ENCODE results near the gene ZDHHC21. TPM values are rescaled to one million over a fixed set of nuclear protein-coding genes. Genes with fewer than 3 reads are reported as not detected.

ZDHHC21 gene
- total RNA-seq, 1 experiment from 2014 or later: 6.8 TPM

DNA sequence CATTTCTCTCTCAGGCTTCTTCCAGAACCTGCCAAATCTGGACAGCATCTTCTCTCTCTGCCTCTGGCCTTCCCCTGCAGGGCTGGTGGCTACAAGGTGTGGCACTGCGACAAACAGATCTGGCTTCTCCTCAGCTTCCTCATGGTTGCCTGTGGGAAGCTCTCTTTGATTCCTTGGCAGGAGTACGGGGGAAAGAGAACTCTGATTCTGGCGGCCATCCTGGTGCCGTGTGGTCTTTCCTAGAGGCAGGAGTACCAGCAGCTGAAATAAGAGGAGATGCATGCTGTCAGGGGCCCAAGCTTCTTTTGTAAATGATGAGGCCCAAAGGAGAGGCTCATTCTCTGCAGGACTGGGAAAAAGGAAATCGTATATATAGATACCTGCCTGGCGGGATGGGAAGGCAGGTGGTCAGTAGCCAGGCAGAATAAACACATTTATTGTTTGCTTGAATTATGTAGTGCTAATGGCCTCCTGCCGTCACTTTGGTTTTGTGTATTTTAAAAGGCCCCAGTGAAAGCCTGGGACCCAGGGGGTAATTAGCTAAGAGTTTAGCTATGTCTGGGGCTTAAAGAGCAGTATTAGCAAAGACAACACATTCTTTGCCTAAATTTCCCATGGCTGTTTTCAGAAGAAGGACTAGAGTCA, 29.3 kb upstream of the ZDHHC21 start, which contains the start of gene CER1:
CER1 (minus strand) TSS at position 343 of the 645 bp plus-strand sequence; CDS start at position 282, 61 bp downstream.
- TF ChIP-seq, protein P1, sequence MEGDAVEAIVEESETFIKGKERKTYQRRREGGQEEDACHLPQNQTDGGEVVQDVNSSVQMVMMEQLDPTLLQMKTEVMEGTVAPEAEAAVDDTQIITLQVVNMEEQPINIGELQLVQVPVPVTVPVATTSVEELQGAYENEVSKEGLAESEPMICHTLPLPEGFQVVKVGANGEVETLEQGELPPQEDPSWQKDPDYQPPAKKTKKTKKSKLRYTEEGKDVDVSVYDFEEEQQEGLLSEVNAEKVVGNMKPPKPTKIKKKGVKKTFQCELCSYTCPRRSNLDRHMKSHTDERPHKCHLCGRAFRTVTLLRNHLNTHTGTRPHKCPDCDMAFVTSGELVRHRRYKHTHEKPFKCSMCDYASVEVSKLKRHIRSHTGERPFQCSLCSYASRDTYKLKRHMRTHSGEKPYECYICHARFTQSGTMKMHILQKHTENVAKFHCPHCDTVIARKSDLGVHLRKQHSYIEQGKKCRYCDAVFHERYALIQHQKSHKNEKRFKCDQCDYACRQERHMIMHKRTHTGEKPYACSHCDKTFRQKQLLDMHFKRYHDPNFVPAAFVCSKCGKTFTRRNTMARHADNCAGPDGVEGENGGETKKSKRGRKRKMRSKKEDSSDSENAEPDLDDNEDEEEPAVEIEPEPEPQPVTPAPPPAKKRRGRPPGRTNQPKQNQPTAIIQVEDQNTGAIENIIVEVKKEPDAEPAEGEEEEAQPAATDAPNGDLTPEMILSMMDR (IDR thresholded peaks at IDR 0.05; ENCODE audit: insufficient read depth in 1 of 2, low read depth in 1 of 2, low read length in 1 of 2, severe bottlenecking in 1 of 2, unreplicated experiment in 1 of 2): no peak
- intact Hi-C loops (cut with micrococcal nuclease; ENCODE audit: unreplicated experiment): no loop called here
- Mint-ChIP-seq H3K4me3 (ENCODE audit: unreplicated experiment) (no peak within 1 kb of the TSS), H3K36me3 (ENCODE audit: insufficient read depth, unreplicated experiment) (no peaks in the 10 kb centered on the region), H3K27ac (ENCODE audit: unreplicated experiment) (no peak within 1 kb of the TSS), H3K4me1 (ENCODE audit: low read depth, unreplicated experiment) (no peaks in the 10 kb centered on the region), H3K27me3 (ENCODE audit: insufficient read depth, unreplicated experiment) (no peaks in the 10 kb centered on the region), H3K9me3 (ENCODE audit: unreplicated experiment) (no peaks in the 10 kb centered on the region)
- BruUV-seq (replicated peaks): no TSS peak
- no peaks in the 10 kb centered on the region for H3K36me3 ChIP-seq (ENCODE audit: control insufficient read depth, insufficient read depth, low read length)
- no peaks in the 10 kb centered on the region for H3K4me1 ChIP-seq
- no peaks in the 10 kb centered on the region for H3K27me3 ChIP-seq (replicated peaks; ENCODE audit: control insufficient read depth, insufficient read depth, low read length)
- H3K9me3 ChIP-seq: no peaks in the 10 kb centered on the region
- CTCF ChIA-PET: no interaction called here
- POLR2A ChIA-PET: no interaction called here
- DNase-seq: no peak
- no peak within 1 kb of the TSS for H3K4me3 ChIP-seq (ENCODE audit: low read depth, low read length)

DNA sequence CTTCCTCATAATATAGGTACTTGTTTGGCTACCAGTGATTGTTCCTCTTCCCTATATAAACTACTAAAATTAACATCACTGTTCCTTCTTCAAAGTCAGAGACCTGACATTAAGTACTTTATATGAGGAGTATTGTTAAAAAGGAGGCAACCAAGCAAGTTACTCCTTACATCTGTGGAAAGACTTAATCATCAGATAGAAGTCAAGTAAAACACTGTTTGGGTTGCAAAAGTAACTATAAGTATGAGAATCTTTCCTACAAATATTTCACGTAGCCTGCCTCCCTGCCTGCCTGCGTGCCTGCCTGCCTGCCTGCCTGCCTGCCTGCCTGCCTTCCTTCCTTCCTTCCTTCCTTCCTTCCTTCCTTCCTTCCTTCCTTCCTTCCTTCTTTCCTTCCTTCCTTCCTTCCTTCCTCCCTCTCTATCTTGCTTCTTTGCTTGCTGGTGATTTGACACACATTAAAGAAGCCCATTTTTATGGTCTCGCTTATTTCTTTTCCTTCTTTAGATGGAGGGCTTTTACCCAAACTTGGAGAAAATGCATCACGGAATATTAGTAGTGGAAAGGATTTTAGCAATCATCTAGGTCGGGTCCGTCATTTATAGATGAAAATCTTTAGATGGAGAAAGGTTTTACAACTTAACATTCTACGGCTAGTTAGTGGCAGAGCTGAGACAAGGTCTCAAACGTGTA, 26.1 kb upstream of the ZDHHC21 start:
- Histone ChIP-seq H3K9me3 (no peaks in the 10 kb centered on the region), H3K4me3 (ENCODE audit: low read depth, low read length) (no peak overlapping the region), H3K36me3 (ENCODE audit: control insufficient read depth, insufficient read depth, low read length) (no peaks in the 10 kb centered on the region), H3K4me1 (no peaks in the 10 kb centered on the region), H3K27me3 (replicated peaks; ENCODE audit: control insufficient read depth, insufficient read depth, low read length) (no peaks in the 10 kb centered on the region)
- no peaks in the 10 kb centered on the region for H3K4me1 Mint-ChIP-seq (ENCODE audit: low read depth, unreplicated experiment)
- peaks cover 3% of the 10 kb centered on the region for H3K27me3 Mint-ChIP-seq (ENCODE audit: insufficient read depth, unreplicated experiment)
- H3K4me3 Mint-ChIP-seq (ENCODE audit: unreplicated experiment): no peak overlapping the region
- no peak for DNase-seq
- intact Hi-C loops (cut with micrococcal nuclease; ENCODE audit: unreplicated experiment): no loop called here
- no peaks in the 10 kb centered on the region for H3K9me3 Mint-ChIP-seq (ENCODE audit: unreplicated experiment)
- no peak overlapping the region for H3K27ac Mint-ChIP-seq (ENCODE audit: unreplicated experiment)
- TF ChIP-seq, protein P1 (IDR thresholded peaks at IDR 0.05; ENCODE audit: insufficient read depth in 1 of 2, low read depth in 1 of 2, low read length in 1 of 2, severe bottlenecking in 1 of 2, unreplicated experiment in 1 of 2): no peak
- CTCF ChIA-PET: no interaction called here
- no peaks in the 10 kb centered on the region for H3K36me3 Mint-ChIP-seq (ENCODE audit: insufficient read depth, unreplicated experiment)
- no TSS peak for BruUV-seq (replicated peaks)
- POLR2A ChIA-PET: no interaction called here

DNA sequence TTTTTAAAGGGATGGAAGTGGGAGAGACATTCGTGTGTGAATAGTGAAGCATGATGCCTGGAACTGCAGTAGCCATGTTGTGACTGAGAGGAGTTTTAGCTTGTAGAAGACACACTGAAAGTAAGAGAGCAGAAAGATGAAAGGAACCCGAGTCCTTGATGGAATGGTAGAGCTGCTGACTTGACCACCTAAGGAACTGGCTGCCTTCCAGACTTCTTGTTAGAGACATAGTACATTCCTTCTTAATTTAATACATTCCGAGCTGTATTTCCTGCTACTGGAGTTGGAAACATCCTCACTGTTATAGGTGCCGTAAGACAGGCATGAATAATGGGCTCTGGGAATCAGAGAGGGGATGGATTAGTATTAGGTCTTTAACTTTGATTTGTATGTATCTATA, 21.9 kb upstream of the ZDHHC21 start:
- H3K27ac Mint-ChIP-seq (ENCODE audit: unreplicated experiment): no peak overlapping the region
- DNase-seq: no peak
- no peaks in the 10 kb centered on the region for H3K4me1 Mint-ChIP-seq (ENCODE audit: low read depth, unreplicated experiment)
- CTCF ChIA-PET: no interaction called here
- H3K9me3 Mint-ChIP-seq (ENCODE audit: unreplicated experiment): no peaks in the 10 kb centered on the region
- H3K4me3 ChIP-seq (ENCODE audit: low read depth, low read length): no peak overlapping the region
- intact Hi-C loops (cut with micrococcal nuclease; ENCODE audit: unreplicated experiment): no loop called here
- peaks cover 5% of the 10 kb centered on the region for H3K27me3 Mint-ChIP-seq (ENCODE audit: insufficient read depth, unreplicated experiment)
- no peaks in the 10 kb centered on the region for H3K4me1 ChIP-seq
- H3K27me3 ChIP-seq (replicated peaks; ENCODE audit: control insufficient read depth, insufficient read depth, low read length): no peaks in the 10 kb centered on the region
- POLR2A ChIA-PET: no interaction called here
- no TSS peak for BruUV-seq (replicated peaks)
- TF ChIP-seq, protein P1 (IDR thresholded peaks at IDR 0.05; ENCODE audit: insufficient read depth in 1 of 2, low read depth in 1 of 2, low read length in 1 of 2, severe bottlenecking in 1 of 2, unreplicated experiment in 1 of 2): no peak
- no peak overlapping the region for H3K4me3 Mint-ChIP-seq (ENCODE audit: unreplicated experiment)
- no peaks in the 10 kb centered on the region for H3K36me3 ChIP-seq (ENCODE audit: control insufficient read depth, insufficient read depth, low read length)
- H3K9me3 ChIP-seq: no peaks in the 10 kb centered on the region
- H3K36me3 Mint-ChIP-seq (ENCODE audit: insufficient read depth, unreplicated experiment): no peaks in the 10 kb centered on the region
